ENCODE data around the gene NMT1.

- TF ChIP-seq, protein P1, sequence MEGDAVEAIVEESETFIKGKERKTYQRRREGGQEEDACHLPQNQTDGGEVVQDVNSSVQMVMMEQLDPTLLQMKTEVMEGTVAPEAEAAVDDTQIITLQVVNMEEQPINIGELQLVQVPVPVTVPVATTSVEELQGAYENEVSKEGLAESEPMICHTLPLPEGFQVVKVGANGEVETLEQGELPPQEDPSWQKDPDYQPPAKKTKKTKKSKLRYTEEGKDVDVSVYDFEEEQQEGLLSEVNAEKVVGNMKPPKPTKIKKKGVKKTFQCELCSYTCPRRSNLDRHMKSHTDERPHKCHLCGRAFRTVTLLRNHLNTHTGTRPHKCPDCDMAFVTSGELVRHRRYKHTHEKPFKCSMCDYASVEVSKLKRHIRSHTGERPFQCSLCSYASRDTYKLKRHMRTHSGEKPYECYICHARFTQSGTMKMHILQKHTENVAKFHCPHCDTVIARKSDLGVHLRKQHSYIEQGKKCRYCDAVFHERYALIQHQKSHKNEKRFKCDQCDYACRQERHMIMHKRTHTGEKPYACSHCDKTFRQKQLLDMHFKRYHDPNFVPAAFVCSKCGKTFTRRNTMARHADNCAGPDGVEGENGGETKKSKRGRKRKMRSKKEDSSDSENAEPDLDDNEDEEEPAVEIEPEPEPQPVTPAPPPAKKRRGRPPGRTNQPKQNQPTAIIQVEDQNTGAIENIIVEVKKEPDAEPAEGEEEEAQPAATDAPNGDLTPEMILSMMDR (IDR thresholded peaks at IDR 0.05), result no peak
- TF ChIP-seq MAX (CRISPR knock-in tag; IDR thresholded peaks at IDR 0.05) (no peak), NR1H2 (CRISPR knock-in tag; IDR thresholded peaks at IDR 0.05) (no peak), FOXJ3 (CRISPR knock-in tag; IDR thresholded peaks at IDR 0.05; ENCODE audit: borderline replicate concordance) (no peak), SMAD3 (CRISPR knock-in tag; IDR thresholded peaks at IDR 0.05; ENCODE audit: borderline replicate concordance) (no peak), ARID4B (CRISPR knock-in tag; IDR thresholded peaks at IDR 0.05; ENCODE audit: borderline replicate concordance) (no peak), ZNF396 (CRISPR knock-in tag; IDR thresholded peaks at IDR 0.05; ENCODE audit: borderline replicate concordance) (no peak), CDX4 (CRISPR knock-in tag; IDR thresholded peaks at IDR 0.05; ENCODE audit: borderline replicate concordance) (no peak)
- TF ChIP-seq, protein P2, sequence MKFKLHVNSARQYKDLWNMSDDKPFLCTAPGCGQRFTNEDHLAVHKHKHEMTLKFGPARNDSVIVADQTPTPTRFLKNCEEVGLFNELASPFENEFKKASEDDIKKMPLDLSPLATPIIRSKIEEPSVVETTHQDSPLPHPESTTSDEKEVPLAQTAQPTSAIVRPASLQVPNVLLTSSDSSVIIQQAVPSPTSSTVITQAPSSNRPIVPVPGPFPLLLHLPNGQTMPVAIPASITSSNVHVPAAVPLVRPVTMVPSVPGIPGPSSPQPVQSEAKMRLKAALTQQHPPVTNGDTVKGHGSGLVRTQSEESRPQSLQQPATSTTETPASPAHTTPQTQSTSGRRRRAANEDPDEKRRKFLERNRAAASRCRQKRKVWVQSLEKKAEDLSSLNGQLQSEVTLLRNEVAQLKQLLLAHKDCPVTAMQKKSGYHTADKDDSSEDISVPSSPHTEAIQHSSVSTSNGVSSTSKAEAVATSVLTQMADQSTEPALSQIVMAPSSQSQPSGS (CRISPR knock-in tag; IDR thresholded peaks at IDR 0.05; ENCODE audit: borderline replicate concordance, low read depth), result no peak
Observed at GRCh38 chr17:45061606-45062205, 589 bp downstream of the NMT1 start.
